ENCODE results near the gene C1orf210.

- TF ChIP-seq CTCF (IDR thresholded peaks at IDR 0.05) (no peak), POLR2A (IDR thresholded peaks at IDR 0.05) (peak in 1 of 2 donors; percentile 15)
These were observed 8.7 kb upstream of the C1orf210 start for GRCh38 chr1:43293896-43294760.
